IMR-90 (cell line): Measurements from ENCODE around the gene RBM39. TPM values are rescaled to one million over a fixed set of nuclear protein-coding genes. Genes with fewer than 3 reads are reported as not detected.

ENCODE experiments used
- ATAC-seq: fragments of 200-7000 bp; cut with Tn5 transposase; 2 replicates; pipeline ENCODE4 v1.9.1; 2020; ENCODE audit warnings: low read depth, mild to moderate bottlenecking, moderate library complexity
- BruUV-seq: library from RNA; stranded (reverse); fragments of 400-500 nt; replicated peaks from 2 replicates; lab custom pipeline; 2021; lab: Mats Ljungman, UMichigan
- CTCF ChIA-PET: fragments of 300-600 bp; formaldehyde crosslinking; extraction: SDS; loops from one replicate; lab custom pipeline; 2021; ENCODE audit warnings: antibody characterized with exemption; lab: Yijun Ruan, JAX
- POLR2A ChIA-PET: fragments of 300-600 bp; sonication (Branson Sonifier 250); formaldehyde crosslinking; loops from one replicate; lab custom pipeline; 2022; ENCODE audit warnings: antibody characterized with exemption; ENCODE audit not compliant: unreplicated experiment; lab: Charles Lee
- DNase-seq: peaks from one replicate; pipeline ENCODE4 v3.0.0; 2013
- H2AFZ ChIP-seq: replicated peaks from 2 replicates; pipeline ENCODE3; 2013; ENCODE audit warnings: low read length, mild to moderate bottlenecking; ENCODE audit not compliant: poor library complexity
- H2AK5ac ChIP-seq: 2 replicates; pipeline ENCODE4 v1.6.1; 2013; ENCODE audit warnings: low read depth, low read length, inconsistent platforms
- H2AK9ac ChIP-seq: replicated peaks from 2 replicates; pipeline ENCODE3; 2013; ENCODE audit warnings: mild to moderate bottlenecking, low read depth, low read length, moderate library complexity; ENCODE audit not compliant: poor library complexity
- H2BK120ac ChIP-seq: 2 replicates; pipeline ENCODE4 v1.6.1; 2013; ENCODE audit warnings: low read depth, low read length, inconsistent platforms
- H2BK15ac ChIP-seq: 3 replicates; pipeline ENCODE4 v1.6.1; 2013; ENCODE audit warnings: low read depth, low read length, inconsistent platforms
- H2BK20ac ChIP-seq: 2 replicates; pipeline ENCODE4 v1.6.1; 2013; ENCODE audit warnings: low read depth, mild to moderate bottlenecking, inconsistent platforms, low read length, moderate library complexity
- H2BK5ac ChIP-seq: 2 replicates; pipeline ENCODE4 v1.6.1; 2013; ENCODE audit warnings: mild to moderate bottlenecking, low read depth, low read length, inconsistent platforms; ENCODE audit not compliant: poor library complexity, severe bottlenecking
- H3K14ac ChIP-seq: replicated peaks from 2 replicates; pipeline ENCODE4 v1.6.1; 2013; ENCODE audit warnings: low read depth, low read length, inconsistent platforms
- H3K18ac ChIP-seq: 2 replicates; pipeline ENCODE4 v1.6.1; 2013; ENCODE audit warnings: low read depth, low read length, control low read depth
- H3K23ac ChIP-seq: 2 replicates; pipeline ENCODE4 v1.6.1; 2013; ENCODE audit warnings: low read depth, low read length, inconsistent platforms
- H3K27ac ChIP-seq: 2 replicates; pipeline ENCODE4 v1.5.1; 2013; ENCODE audit warnings: mild to moderate bottlenecking, control low read depth, low read length; ENCODE audit not compliant: insufficient read depth
- H3K27me3 ChIP-seq: 2 replicates; pipeline ENCODE4 v1.6.1; 2013; ENCODE audit warnings: low read length; ENCODE audit not compliant: control insufficient read depth, insufficient read depth
- H3K36me3 ChIP-seq: 2 replicates; pipeline ENCODE4 v1.6.1; 2013; ENCODE audit warnings: low read length, mixed read lengths; ENCODE audit not compliant: control insufficient read depth, insufficient read depth
- H3K4ac ChIP-seq: 2 replicates; pipeline ENCODE4 v1.6.1; 2013; ENCODE audit warnings: low read depth, low read length, inconsistent platforms
- H3K4me1 ChIP-seq: 2 replicates; pipeline ENCODE4 v1.6.1; 2013; ENCODE audit warnings: low read length, mixed read lengths; ENCODE audit not compliant: control insufficient read depth, insufficient read depth
- H3K4me2 ChIP-seq: 2 replicates; pipeline ENCODE4 v1.6.1; 2013; ENCODE audit warnings: low read depth, mild to moderate bottlenecking, control low read depth, low read length, moderate library complexity
- H3K4me3 ChIP-seq: 2 replicates; pipeline ENCODE4 v1.5.1; 2013; ENCODE audit warnings: low read depth, mild to moderate bottlenecking, control low read depth, low read length, moderate library complexity; ENCODE audit not compliant: insufficient read depth
- H3K56ac ChIP-seq: 2 replicates; pipeline ENCODE4 v1.6.1; 2013; ENCODE audit warnings: low read length, inconsistent platforms; ENCODE audit not compliant: insufficient read depth; ENCODE audit errors: extremely low read depth
- H3K79me1 ChIP-seq, 2 experiments: 2 replicates each; pipeline ENCODE4 v1.6.1; 2013; ENCODE audit warnings: low read length in 2 of 2, inconsistent platforms in 1 of 2, low read depth in 1 of 2
- H3K9ac ChIP-seq: 2 replicates; pipeline ENCODE4 v1.6.1; 2013; ENCODE audit warnings: low read depth, low read length, control low read depth
- H3K9me1 ChIP-seq: 2 replicates; pipeline ENCODE4 v1.6.1; 2013; ENCODE audit warnings: low read length, inconsistent platforms; ENCODE audit not compliant: insufficient read depth
- H3K9me3 ChIP-seq: 2 replicates; pipeline ENCODE4 v1.6.1; 2013; ENCODE audit warnings: low read length; ENCODE audit not compliant: control insufficient read depth, insufficient read depth
- H4K20me1 ChIP-seq: 2 replicates; pipeline ENCODE4 v1.6.1; 2013; ENCODE audit warnings: low read length, inconsistent platforms; ENCODE audit not compliant: insufficient read depth
- H4K5ac ChIP-seq: 2 replicates; pipeline ENCODE4 v1.6.1; 2013; ENCODE audit warnings: mild to moderate bottlenecking, low read depth, low read length, control low read depth
- H4K8ac ChIP-seq, 2 experiments: 2 replicates each; pipeline ENCODE4 v1.6.1; 2013; ENCODE audit warnings: low read depth in 2 of 2, low read length in 2 of 2, control low read depth in 1 of 2, inconsistent platforms in 1 of 2
- H4K91ac ChIP-seq: 2 replicates; pipeline ENCODE4 v1.6.1; 2013; ENCODE audit warnings: low read depth, low read length, inconsistent platforms; ENCODE audit not compliant: insufficient read depth
- BHLHE40 ChIP-seq: fragments of 150-350 bp; IDR thresholded peaks from 2 replicates; pipeline ENCODE4 v1.6.1; 2016; ENCODE audit warnings: mild to moderate bottlenecking, low read depth, low read length
- CEBPB ChIP-seq: IDR thresholded peaks from 2 replicates; pipeline ENCODE4 v1.6.1; 2012; ENCODE audit warnings: low read depth, low read length, improper control_type of control experiment
- CHD1 ChIP-seq: IDR thresholded peaks from 2 replicates; pipeline ENCODE4 v1.6.1; 2012; ENCODE audit warnings: low read depth, low read length, improper control_type of control experiment
- FOS ChIP-seq: fragments of 150-350 bp; IDR thresholded peaks from 2 replicates; pipeline ENCODE4 v1.6.1; 2016; ENCODE audit warnings: low read depth, low read length
- MAFK ChIP-seq: IDR thresholded peaks from 2 replicates; pipeline ENCODE4 v1.6.1; 2012; ENCODE audit warnings: low read depth, low read length, improper control_type of control experiment
- MAZ ChIP-seq: IDR thresholded peaks from 2 replicates; pipeline ENCODE4 v1.6.1; 2012; ENCODE audit warnings: low read depth, mild to moderate bottlenecking, low read length, improper control_type of control experiment, moderate library complexity, borderline replicate concordance
- MXI1 ChIP-seq: IDR thresholded peaks from 2 replicates; pipeline ENCODE4 v1.6.1; 2012; ENCODE audit warnings: low read depth, mild to moderate bottlenecking, low read length, moderate library complexity, borderline replicate concordance
- NFE2L2 ChIP-seq: fragments of 150-350 bp; IDR thresholded peaks from 2 replicates; pipeline ENCODE4 v1.6.1; 2016; ENCODE audit warnings: low read depth, mild to moderate bottlenecking, low read length
- POLR2A ChIP-seq: IDR thresholded peaks from 2 replicates; pipeline ENCODE4 v1.6.1; 2012; ENCODE audit warnings: mild to moderate bottlenecking, low read depth, low read length
- RCOR1 ChIP-seq: IDR thresholded peaks from 2 replicates; pipeline ENCODE4 v1.6.1; 2012; ENCODE audit warnings: mild to moderate bottlenecking, low read length, improper control_type of control experiment; ENCODE audit not compliant: insufficient replicate concordance
- SMC3 ChIP-seq: fragments of 150-350 bp; IDR thresholded peaks from 2 replicates; pipeline ENCODE4 v1.6.1; 2016; ENCODE audit warnings: low read depth, mild to moderate bottlenecking, antibody characterized with exemption, low read length, moderate library complexity
- WGBS, 2 experiments: methylation state at CpG; one replicate each; pipeline versions ENCODE4 v1.1.5 to v1.1.7; 2013; ENCODE audit warnings: missing lambda C conversion rate in 2 of 2; ENCODE audit not compliant: insufficient read length in 1 of 2; ENCODE audit errors: extremely low coverage in 2 of 2; 5-methylcytosine and 5-hydroxymethylcytosine counted together
- dilution Hi-C: fragments of 300-500 bp; cut with HindIII; formaldehyde crosslinking; loops from one replicate; pipeline ENCODE4 v1.14.3; 2018; ENCODE audit warnings: low sequenced_read_pairs; ENCODE audit not compliant: unreplicated experiment
- in situ Hi-C: fragments of 300-500 bp; cut with MboI; formaldehyde crosslinking; loops from 3 replicates; pipeline ENCODE4 v1.14.3; 2019; ENCODE audit warnings: low sequenced_read_pairs, inconsistent platforms, mixed read lengths
- intact Hi-C: fragments of 100-400 bp; cut with micrococcal nuclease; formaldehyde crosslinking; loops from 2 replicates; pipeline ENCODE4 v1.10.0; 2022
- polyA plus RNA-seq, 3 experiments: library from polyadenylated mRNA; depleted of rRNA; stranded (reverse); fragments of >200 nt; gene quantifications; 2 replicates each; pipeline ENCODE4 v1.2.3, GENCODE V29; 2012; ENCODE audit warnings: low replicate concordance in 1 of 3
- total RNA-seq: library from RNA; depleted of rRNA; stranded (reverse); fragments of >200 nt; gene quantifications from 2 replicates; pipeline ENCODE4 v1.2.3, GENCODE V29; 2012
- TF ChIP-seq, protein P1 (sequence below): fragments of 150-350 bp; IDR thresholded peaks from 2 replicates; pipeline ENCODE4 v1.6.1; 2017; ENCODE audit warnings: mild to moderate bottlenecking, antibody characterized with exemption, low read length, low read depth
- TF ChIP-seq, protein P2 (sequence below): fragments of 150-350 bp; IDR thresholded peaks from 2 replicates; pipeline ENCODE4 v1.6.1; 2016; ENCODE audit warnings: low read depth, mild to moderate bottlenecking, low read length, moderate library complexity, borderline replicate concordance
- TF ChIP-seq, protein P3 (sequence below): conservative IDR thresholded peaks from 2 replicates; pipeline ENCODE4 v1.5.1; 2012; ENCODE audit warnings: mild to moderate bottlenecking, low read depth, low read length, improper control_type of control experiment

The RBM39 gene
- total and polyA plus RNA-seq, 2 of the 4 experiments (the other 2 are of a cell fraction): 106 to 166 TPM

DNA sequence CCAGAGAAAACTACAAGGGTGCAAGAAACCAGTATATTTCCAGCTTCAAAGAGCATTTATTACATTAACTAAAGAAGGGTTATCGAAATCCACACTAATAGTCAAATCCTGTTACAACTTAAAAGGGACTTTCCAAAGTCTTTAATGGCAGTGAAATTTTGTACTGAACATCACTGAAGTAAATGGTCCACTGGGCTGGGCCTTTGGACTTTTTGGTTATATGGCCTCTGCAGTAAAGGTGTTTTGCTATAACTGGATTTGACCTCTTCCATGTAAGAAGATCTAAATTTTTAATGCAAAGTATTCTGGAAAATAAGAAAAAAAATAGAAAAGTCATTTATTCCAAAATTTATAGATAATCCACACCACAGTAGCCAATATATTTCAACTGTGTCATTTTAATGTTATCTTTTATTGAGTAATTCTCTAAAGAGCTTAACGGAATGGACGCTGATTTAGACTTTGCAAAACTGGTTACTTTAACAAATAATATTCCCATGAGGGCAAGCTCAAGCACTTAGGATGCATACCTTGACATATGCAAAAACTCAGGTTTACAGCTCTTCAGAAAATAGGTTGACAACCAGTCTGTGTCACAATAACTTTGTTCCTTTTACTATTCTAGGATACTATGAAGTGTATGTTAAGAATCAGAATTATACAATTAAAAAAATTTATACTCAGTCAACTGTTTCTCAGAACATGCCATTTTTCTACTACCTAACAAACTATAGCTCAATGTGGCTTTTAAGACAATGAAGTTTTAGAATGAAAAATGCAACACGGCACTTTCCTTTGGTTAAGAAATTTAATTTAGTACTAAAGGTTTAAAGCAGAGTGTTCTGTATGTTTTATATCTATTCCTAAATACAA lies 7.0 kb downstream of the RBM39 start:
- Histone ChIP-seq H3K14ac (no peak overlapping the region), H4K20me1 (peaks cover 99% of the 10 kb centered on the region), H4K8ac (no peak overlapping the region), H3K4me1 (peaks cover 6% of the 10 kb centered on the region), H4K91ac (no peak overlapping the region), H4K5ac (no peak overlapping the region), H2BK15ac (no peak overlapping the region), H3K18ac (no peak overlapping the region), H2AFZ (no peak overlapping the region), H2AK5ac (no peak overlapping the region), H3K9me1 (peaks cover 3% of the 10 kb centered on the region), H3K9ac (no peak overlapping the region), H2BK20ac (no peak overlapping the region), H2BK5ac (no peak overlapping the region), H3K36me3 (peaks cover 64% of the 10 kb centered on the region), H2AK9ac (no peak overlapping the region), H3K4me2 (no peak overlapping the region), H3K27ac (no peak overlapping the region), H3K27me3 (no peaks in the 10 kb centered on the region), H3K79me1 (peaks cover 0 to 22% of the 10 kb centered on the region in 2 experiments; a peak in 2 of 4 replicates), H3K23ac (no peak overlapping the region), H3K56ac (no peak overlapping the region), H2BK120ac (no peak overlapping the region), H3K4ac (no peak overlapping the region), H3K4me3 (no peak overlapping the region), H3K9me3 (no peaks in the 10 kb centered on the region)
- ATAC-seq (no peak), DNase-seq (no peak)
- in situ Hi-C loops (no loop called here), intact Hi-C loops (no loop called here), dilution Hi-C loops (no loop called here)
- ChIA-PET POLR2A (interaction anchor here (1.0 kb wide), 1 partner anchor 35 kb away, joined by 3 read pairs; the partner anchor contains the start of genes NFS1 and ROMO1), CTCF (interaction anchor here (0.6 to 1.3 kb wide), 3 partner anchors 16 to 38 kb away, joined by 3 read pairs; no protein-coding TSS in a partner anchor)
- no CpG with 5 or more reads among the region's 4 CpGs for WGBS, 2 experiments
- no TSS peak for BruUV-seq
- TF ChIP-seq, protein P1, sequence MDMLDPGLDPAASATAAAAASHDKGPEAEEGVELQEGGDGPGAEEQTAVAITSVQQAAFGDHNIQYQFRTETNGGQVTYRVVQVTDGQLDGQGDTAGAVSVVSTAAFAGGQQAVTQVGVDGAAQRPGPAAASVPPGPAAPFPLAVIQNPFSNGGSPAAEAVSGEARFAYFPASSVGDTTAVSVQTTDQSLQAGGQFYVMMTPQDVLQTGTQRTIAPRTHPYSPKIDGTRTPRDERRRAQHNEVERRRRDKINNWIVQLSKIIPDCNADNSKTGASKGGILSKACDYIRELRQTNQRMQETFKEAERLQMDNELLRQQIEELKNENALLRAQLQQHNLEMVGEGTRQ: no peak
- TF ChIP-seq BHLHE40: no peak
- TF ChIP-seq MAZ: no peak
- no peak for TF ChIP-seq NFE2L2
- no peak for TF ChIP-seq SMC3
- no peak for TF ChIP-seq CHD1
- TF ChIP-seq, protein P2, sequence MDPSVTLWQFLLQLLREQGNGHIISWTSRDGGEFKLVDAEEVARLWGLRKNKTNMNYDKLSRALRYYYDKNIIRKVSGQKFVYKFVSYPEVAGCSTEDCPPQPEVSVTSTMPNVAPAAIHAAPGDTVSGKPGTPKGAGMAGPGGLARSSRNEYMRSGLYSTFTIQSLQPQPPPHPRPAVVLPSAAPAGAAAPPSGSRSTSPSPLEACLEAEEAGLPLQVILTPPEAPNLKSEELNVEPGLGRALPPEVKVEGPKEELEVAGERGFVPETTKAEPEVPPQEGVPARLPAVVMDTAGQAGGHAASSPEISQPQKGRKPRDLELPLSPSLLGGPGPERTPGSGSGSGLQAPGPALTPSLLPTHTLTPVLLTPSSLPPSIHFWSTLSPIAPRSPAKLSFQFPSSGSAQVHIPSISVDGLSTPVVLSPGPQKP: no peak
- TF ChIP-seq FOS: no peak
- TF ChIP-seq, protein P3, sequence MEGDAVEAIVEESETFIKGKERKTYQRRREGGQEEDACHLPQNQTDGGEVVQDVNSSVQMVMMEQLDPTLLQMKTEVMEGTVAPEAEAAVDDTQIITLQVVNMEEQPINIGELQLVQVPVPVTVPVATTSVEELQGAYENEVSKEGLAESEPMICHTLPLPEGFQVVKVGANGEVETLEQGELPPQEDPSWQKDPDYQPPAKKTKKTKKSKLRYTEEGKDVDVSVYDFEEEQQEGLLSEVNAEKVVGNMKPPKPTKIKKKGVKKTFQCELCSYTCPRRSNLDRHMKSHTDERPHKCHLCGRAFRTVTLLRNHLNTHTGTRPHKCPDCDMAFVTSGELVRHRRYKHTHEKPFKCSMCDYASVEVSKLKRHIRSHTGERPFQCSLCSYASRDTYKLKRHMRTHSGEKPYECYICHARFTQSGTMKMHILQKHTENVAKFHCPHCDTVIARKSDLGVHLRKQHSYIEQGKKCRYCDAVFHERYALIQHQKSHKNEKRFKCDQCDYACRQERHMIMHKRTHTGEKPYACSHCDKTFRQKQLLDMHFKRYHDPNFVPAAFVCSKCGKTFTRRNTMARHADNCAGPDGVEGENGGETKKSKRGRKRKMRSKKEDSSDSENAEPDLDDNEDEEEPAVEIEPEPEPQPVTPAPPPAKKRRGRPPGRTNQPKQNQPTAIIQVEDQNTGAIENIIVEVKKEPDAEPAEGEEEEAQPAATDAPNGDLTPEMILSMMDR: no peak
- TF ChIP-seq CEBPB: no peak
- TF ChIP-seq MXI1: no peak
- no peak for TF ChIP-seq RCOR1
- TF ChIP-seq MAFK: no peak
- TF ChIP-seq POLR2A: no peak; the same call in 1 of the 2 replicates
